HepG2 (cell line): ENCODE results near the gene EFNA4. TPM values are rescaled to one million over a fixed set of nuclear protein-coding genes. Genes with fewer than 3 reads are reported as not detected.

Source experiments
- IRF2 ChIP-seq: IDR thresholded peaks from 2 replicates; pipeline ENCODE4 v1.6.1; 2018; ENCODE audit warnings: missing genetic modification reagents, missing compliant biosample characterization
- RAD21 ChIP-seq: fragments of 450-650 bp; formaldehyde crosslinking; IDR thresholded peaks from 2 replicates; pipeline ENCODE4 v1.5.0; 2020; ENCODE audit warnings: mild to moderate bottlenecking
- REPIN1 ChIP-seq: sonication (generic); formaldehyde crosslinking; IDR thresholded peaks from 2 replicates; pipeline ENCODE4 v1.8.0; 2022; ENCODE audit warnings: missing genetic modification reagents, low read depth, mild to moderate bottlenecking, borderline replicate concordance
- SAFB2 ChIP-seq: sonication (generic); formaldehyde crosslinking; IDR thresholded peaks from 2 replicates; pipeline ENCODE4 v1.5.1; 2020; ENCODE audit warnings: missing genetic modification reagents, low read depth, mild to moderate bottlenecking, borderline replicate concordance
- SP4 ChIP-seq: sonication (generic); formaldehyde crosslinking; IDR thresholded peaks from 2 replicates; pipeline ENCODE4 v1.8.1; 2023; ENCODE audit warnings: mild to moderate bottlenecking, missing genetic modification reagents
- STAG1 ChIP-seq: sonication (generic); formaldehyde crosslinking; IDR thresholded peaks from 2 replicates; pipeline ENCODE4 v1.4.0; 2020; ENCODE audit warnings: missing genetic modification reagents
- THAP11 ChIP-seq: IDR thresholded peaks from 2 replicates; pipeline ENCODE4 v1.6.1; 2016; ENCODE audit warnings: missing biosample characterization, missing genetic modification reagents
- ZNF20 ChIP-seq: sonication (generic); formaldehyde crosslinking; IDR thresholded peaks from 2 replicates; pipeline ENCODE4 v1.4.0; 2020; ENCODE audit warnings: mild to moderate bottlenecking, moderate library complexity, missing genetic modification reagents
- ZNF383 ChIP-seq: sonication (generic); formaldehyde crosslinking; IDR thresholded peaks from 2 replicates; pipeline ENCODE4 v1.4.0; 2020; ENCODE audit warnings: missing genetic modification reagents, mild to moderate bottlenecking, borderline replicate concordance
- ZNF891 ChIP-seq: sonication (generic); formaldehyde crosslinking; IDR thresholded peaks from 2 replicates; pipeline ENCODE4 v1.5.0; 2020; ENCODE audit warnings: mild to moderate bottlenecking, missing genetic modification reagents
- polyA plus RNA-seq, 8 experiments: library from polyadenylated mRNA; depleted of rRNA in 3 of 8; stranded (reverse) in 7 of 8; unstranded in 1 of 8; fragments of >200 nt; fragmentation: Illumina TruSeq in 4 of 8; extraction: Trizol in 4 of 8; gene quantifications; 2 replicates each; pipeline versions ENCODE4 v1.2.1 to v1.2.3, GENCODE V29; 2011 to 2016; ENCODE audit warnings: low read depth in 4 of 8, missing spikeins in 1 of 8, mixed read lengths in 1 of 8; ENCODE audit not compliant: insufficient read depth in 1 of 8
- total RNA-seq, 5 experiments: library from RNA; depleted of rRNA; stranded (reverse); fragments of >200 nt; fragmentation: Illumina TruSeq; extraction: Trizol; gene quantifications; 2 replicates each; pipeline ENCODE4 v1.2.3, GENCODE V29; 2016; ENCODE audit warnings: low read depth in 1 of 5
- TF ChIP-seq, protein P1 (sequence below): sonication (generic); formaldehyde crosslinking; IDR thresholded peaks from 2 replicates; pipeline ENCODE4 v1.5.1; 2020; ENCODE audit warnings: mild to moderate bottlenecking, moderate library complexity, missing genetic modification reagents
- TF ChIP-seq, protein P2 (sequence below): IDR thresholded peaks from 2 replicates; pipeline ENCODE4 v1.6.1; 2018; ENCODE audit warnings: missing genetic modification reagents, mild to moderate bottlenecking, missing compliant biosample characterization
- TF ChIP-seq, protein P3 (sequence below): sonication (generic); formaldehyde crosslinking; conservative IDR thresholded peaks from 2 replicates; pipeline ENCODE4 v1.8.0; 2022; ENCODE audit warnings: mild to moderate bottlenecking, moderate library complexity, missing genetic modification reagents
- TF ChIP-seq, protein P4 (sequence below): IDR thresholded peaks from 2 replicates; pipeline ENCODE4 v1.6.1; 2016; ENCODE audit warnings: low read depth, borderline replicate concordance
- TF ChIP-seq, protein P5 (sequence below): sonication (generic); formaldehyde crosslinking; IDR thresholded peaks from 2 replicates; pipeline ENCODE4 v1.8.0; 2022; ENCODE audit warnings: missing genetic modification reagents, mild to moderate bottlenecking, borderline replicate concordance

The EFNA4 gene
- total and polyA plus RNA-seq, 2 of the 13 experiments (the other 11 are each of a cell fraction or from before 2014, with no cell fraction given) = 12.0 to 17.2 TPM

DNA sequence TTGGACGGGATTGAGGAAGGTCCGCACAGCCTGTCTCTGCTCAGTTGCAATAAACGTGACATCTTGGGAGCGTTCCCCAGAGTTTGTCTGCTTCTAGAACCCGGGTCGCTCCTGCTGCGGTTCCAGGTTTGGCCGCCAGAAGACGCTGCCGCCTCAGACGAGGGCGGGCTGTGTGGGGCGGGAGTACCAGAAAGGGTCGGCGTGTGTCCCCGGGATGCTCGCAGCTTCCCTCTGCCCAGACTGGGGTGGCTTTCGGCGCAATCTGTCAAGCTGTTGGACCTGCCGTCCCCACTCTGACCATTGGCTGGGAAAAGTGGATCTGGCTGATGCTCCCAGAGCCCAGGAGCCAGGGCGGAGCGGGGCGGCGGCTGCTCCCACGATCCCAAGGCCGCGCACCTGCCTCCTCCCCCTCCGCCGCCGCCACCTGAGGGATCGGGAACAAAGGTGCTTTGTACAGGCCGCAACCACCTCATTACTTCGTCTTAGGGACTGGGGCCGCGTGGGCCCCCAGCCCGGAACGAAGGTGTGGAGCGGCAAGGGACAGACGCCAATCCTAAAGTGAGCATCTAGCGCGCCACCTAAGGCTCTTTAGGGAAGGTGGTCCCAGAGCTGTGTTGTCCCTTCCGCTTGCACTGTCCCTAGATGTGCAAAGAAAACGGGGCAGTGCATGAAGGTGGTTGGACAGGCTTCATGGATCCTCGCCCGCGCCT, 683 bp upstream of the EFNA4 start (continued):
- TF ChIP-seq REPIN1 = no peak
- peak; percentile 87 for TF ChIP-seq STAG1 (CRISPR knock-in tag)
- peak; percentile 53; the same call in 1 of the 2 replicates for TF ChIP-seq IRF2
- 0 out of 2 replicates have a peak, but pooled peaks have one; percentile 1 for TF ChIP-seq ZNF20 (CRISPR knock-in tag)
- TF ChIP-seq THAP11 (CRISPR knock-in tag) = 0 out of 2 replicates have a peak, but pooled peaks have one; percentile 4
- TF ChIP-seq, protein P1, sequence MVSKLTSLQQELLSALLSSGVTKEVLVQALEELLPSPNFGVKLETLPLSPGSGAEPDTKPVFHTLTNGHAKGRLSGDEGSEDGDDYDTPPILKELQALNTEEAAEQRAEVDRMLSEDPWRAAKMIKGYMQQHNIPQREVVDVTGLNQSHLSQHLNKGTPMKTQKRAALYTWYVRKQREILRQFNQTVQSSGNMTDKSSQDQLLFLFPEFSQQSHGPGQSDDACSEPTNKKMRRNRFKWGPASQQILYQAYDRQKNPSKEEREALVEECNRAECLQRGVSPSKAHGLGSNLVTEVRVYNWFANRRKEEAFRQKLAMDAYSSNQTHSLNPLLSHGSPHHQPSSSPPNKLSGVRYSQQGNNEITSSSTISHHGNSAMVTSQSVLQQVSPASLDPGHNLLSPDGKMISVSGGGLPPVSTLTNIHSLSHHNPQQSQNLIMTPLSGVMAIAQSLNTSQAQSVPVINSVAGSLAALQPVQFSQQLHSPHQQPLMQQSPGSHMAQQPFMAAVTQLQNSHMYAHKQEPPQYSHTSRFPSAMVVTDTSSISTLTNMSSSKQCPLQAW (CRISPR knock-in tag) = 0 out of 2 replicates have a peak, but pooled peaks have one; percentile 32
- 0 out of 2 replicates have a peak, but pooled peaks have one; percentile 14 for TF ChIP-seq SP4 (CRISPR knock-in tag)
- TF ChIP-seq SAFB2 (CRISPR knock-in tag) = 0 out of 2 replicates have a peak, but pooled peaks have one; percentile 22
- TF ChIP-seq ZNF383 (CRISPR knock-in tag) = 0 out of 2 replicates have a peak, but pooled peaks have one; percentile 83
- peak; percentile 79 for TF ChIP-seq ZNF891 (CRISPR knock-in tag)
- TF ChIP-seq, protein P2, sequence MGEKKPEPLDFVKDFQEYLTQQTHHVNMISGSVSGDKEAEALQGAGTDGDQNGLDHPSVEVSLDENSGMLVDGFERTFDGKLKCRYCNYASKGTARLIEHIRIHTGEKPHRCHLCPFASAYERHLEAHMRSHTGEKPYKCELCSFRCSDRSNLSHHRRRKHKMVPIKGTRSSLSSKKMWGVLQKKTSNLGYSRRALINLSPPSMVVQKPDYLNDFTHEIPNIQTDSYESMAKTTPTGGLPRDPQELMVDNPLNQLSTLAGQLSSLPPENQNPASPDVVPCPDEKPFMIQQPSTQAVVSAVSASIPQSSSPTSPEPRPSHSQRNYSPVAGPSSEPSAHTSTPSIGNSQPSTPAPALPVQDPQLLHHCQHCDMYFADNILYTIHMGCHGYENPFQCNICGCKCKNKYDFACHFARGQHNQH (CRISPR knock-in tag) = 0 out of 2 replicates have a peak, but pooled peaks have one; percentile 30
- TF ChIP-seq RAD21 (CRISPR knock-in tag) = peak; percentile 82
- TF ChIP-seq, protein P3, sequence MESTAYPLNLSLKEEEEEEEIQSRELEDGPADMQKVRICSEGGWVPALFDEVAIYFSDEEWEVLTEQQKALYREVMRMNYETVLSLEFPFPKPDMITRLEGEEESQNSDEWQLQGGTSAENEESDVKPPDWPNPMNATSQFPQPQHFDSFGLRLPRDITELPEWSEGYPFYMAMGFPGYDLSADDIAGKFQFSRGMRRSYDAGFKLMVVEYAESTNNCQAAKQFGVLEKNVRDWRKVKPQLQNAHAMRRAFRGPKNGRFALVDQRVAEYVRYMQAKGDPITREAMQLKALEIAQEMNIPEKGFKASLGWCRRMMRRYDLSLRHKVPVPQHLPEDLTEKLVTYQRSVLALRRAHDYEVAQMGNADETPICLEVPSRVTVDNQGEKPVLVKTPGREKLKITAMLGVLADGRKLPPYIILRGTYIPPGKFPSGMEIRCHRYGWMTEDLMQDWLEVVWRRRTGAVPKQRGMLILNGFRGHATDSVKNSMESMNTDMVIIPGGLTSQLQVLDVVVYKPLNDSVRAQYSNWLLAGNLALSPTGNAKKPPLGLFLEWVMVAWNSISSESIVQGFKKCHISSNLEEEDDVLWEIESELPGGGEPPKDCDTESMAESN (CRISPR knock-in tag) = 0 out of 2 replicates have a peak, but pooled peaks have one; percentile 33
- TF ChIP-seq, protein P4, sequence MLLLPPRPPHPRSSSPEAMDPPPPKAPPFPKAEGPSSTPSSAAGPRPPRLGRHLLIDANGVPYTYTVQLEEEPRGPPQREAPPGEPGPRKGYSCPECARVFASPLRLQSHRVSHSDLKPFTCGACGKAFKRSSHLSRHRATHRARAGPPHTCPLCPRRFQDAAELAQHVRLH (CRISPR knock-in tag) = peak; percentile 41; the same call in 1 of the 2 replicates
- TF ChIP-seq, protein P5, sequence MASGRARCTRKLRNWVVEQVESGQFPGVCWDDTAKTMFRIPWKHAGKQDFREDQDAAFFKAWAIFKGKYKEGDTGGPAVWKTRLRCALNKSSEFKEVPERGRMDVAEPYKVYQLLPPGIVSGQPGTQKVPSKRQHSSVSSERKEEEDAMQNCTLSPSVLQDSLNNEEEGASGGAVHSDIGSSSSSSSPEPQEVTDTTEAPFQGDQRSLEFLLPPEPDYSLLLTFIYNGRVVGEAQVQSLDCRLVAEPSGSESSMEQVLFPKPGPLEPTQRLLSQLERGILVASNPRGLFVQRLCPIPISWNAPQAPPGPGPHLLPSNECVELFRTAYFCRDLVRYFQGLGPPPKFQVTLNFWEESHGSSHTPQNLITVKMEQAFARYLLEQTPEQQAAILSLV (CRISPR knock-in tag) = peak; percentile 58; the same call in 1 of the 2 replicates
